Body of pancreas (tissue), 4 donors: ENCODE measurements around the gene PRX. TPM values are rescaled to one million over a fixed set of nuclear protein-coding genes. Genes with fewer than 3 reads are reported as not detected.

Experiments used
- ATAC-seq: fragments of 150-250 bp; one replicate; pipeline ENCODE4 v1.9.1; 2016
- DNase-seq, 4 donors: peaks; one replicate each; pipeline ENCODE4 v3.0.0-alpha.2; 2019
- H3K27ac ChIP-seq, 4 donors: fragments of 200-600 bp; sonication (generic); 1 replicate in 3 of 4; 2 replicates in 1 of 4; pipeline versions ENCODE4 v1.5.1 to v1.6.1; 2016 to 2019; ENCODE audit warnings: mild to moderate bottlenecking in 1 of 4, mixed read lengths in 1 of 4, moderate library complexity in 1 of 4
- H3K27me3 ChIP-seq, 2 donors: fragments of 200-600 bp; sonication (generic); one replicate each; pipeline ENCODE4 v1.6.0; 2016; ENCODE audit warnings: mild to moderate bottlenecking in 1 of 2
- H3K36me3 ChIP-seq, 2 donors: fragments of 200-600 bp; sonication (generic); replicated peaks in 1 of 2; 2 replicates each; pipeline ENCODE4 v1.5.1; 2016; ENCODE audit warnings: low read depth in 2 of 2; ENCODE audit not compliant: insufficient read depth in 1 of 2
- H3K4me1 ChIP-seq: fragments of 200-600 bp; sonication (generic); one replicate; pipeline ENCODE4 v1.6.0; 2016
- H3K4me3 ChIP-seq, 2 donors: fragments of 200-600 bp; sonication (generic); 1 replicate in 1 of 2; 2 replicates in 1 of 2; pipeline ENCODE4 v1.5.1; 2016 to 2019
- H3K9me3 ChIP-seq, 3 donors: fragments of 200-600 bp; sonication (generic); 1 replicate in 2 of 3; 2 replicates in 1 of 3; pipeline ENCODE4 v1.5.1; 2016
- CTCF ChIP-seq, 7 experiments: fragments of 450-650 bp in 4 of 7; fragments of 200-600 bp in 3 of 7; sonication (generic) in 3 of 7; IDR thresholded peaks; one replicate each; pipeline ENCODE4 v1.5.1; 2016 to 2019; ENCODE audit warnings: antibody characterized with exemption in 7 of 7
- POLR2A ChIP-seq, 3 donors: fragments of 450-650 bp; IDR thresholded peaks; one replicate each; pipeline ENCODE4 v1.6.1; 2016; ENCODE audit warnings: antibody characterized with exemption in 3 of 3, mild to moderate bottlenecking in 2 of 3
- WGBS, 2 donors: methylation state at CpG; one replicate each; pipeline ENCODE4 v1.1.5; 2017; 5-methylcytosine and 5-hydroxymethylcytosine counted together
- intact Hi-C: fragments of 100-400 bp; cut with DNase I; formaldehyde crosslinking; loops from one replicate; pipeline ENCODE4 v1.15.1; 2023
- total RNA-seq, 2 donors: library from RNA; depleted of rRNA; stranded (reverse); fragments of >200 nt; gene quantifications; one replicate each; pipeline ENCODE4 v1.1.0, GENCODE V29; 2016

Gene PRX
- total RNA-seq, 2 donors from 2014 or later: 5.7 to 14.8 TPM

GRCh38 chr19:40389404-40390083 lies 23.6 kb downstream of the PRX start:
- Histone ChIP-seq H3K27me3 (no peaks in the 10 kb centered on the region), H3K36me3 (no peaks in the 10 kb centered on the region), H3K27ac (no peak overlapping the region), H3K4me1 (no peaks in the 10 kb centered on the region), H3K9me3 (no peaks in the 10 kb centered on the region), H3K4me3 (no peak overlapping the region)
- ATAC-seq (no peak), DNase-seq (no peak)
- TF ChIP-seq POLR2A (IDR thresholded peaks at IDR 0.05): no peak
- no peak for TF ChIP-seq CTCF (IDR thresholded peaks at IDR 0.05)
- 87 to 94% methylated on average over 9 to 33 of the region's 33 CpGs for WGBS, 2 donors
- intact Hi-C loops: no loop called here

GRCh38 chr19:40388481-40388880 lies 24.7 kb downstream of the PRX start:
- no peak for DNase-seq
- ATAC-seq: no peak
- H3K27me3 ChIP-seq: no peaks in the 10 kb centered on the region
- no peaks in the 10 kb centered on the region for H3K4me1 ChIP-seq
- H3K4me3 ChIP-seq: no peak overlapping the region
- no peak overlapping the region for H3K27ac ChIP-seq
- 60 to 67% methylated on average over 2 to 3 of the region's 3 CpGs for WGBS, 2 donors
- no peaks in the 10 kb centered on the region for H3K36me3 ChIP-seq
- intact Hi-C loops: no loop called here
- H3K9me3 ChIP-seq: no peaks in the 10 kb centered on the region
- TF ChIP-seq POLR2A (IDR thresholded peaks at IDR 0.05) (no peak), CTCF (IDR thresholded peaks at IDR 0.05) (no peak)

GRCh38 chr19:40387155-40387554 lies 26.0 kb downstream of the PRX start:
- H3K27ac ChIP-seq: no peak overlapping the region
- H3K27me3 ChIP-seq: no peaks in the 10 kb centered on the region
- intact Hi-C loops: no loop called here
- no peaks in the 10 kb centered on the region for H3K9me3 ChIP-seq
- no peak for TF ChIP-seq CTCF (IDR thresholded peaks at IDR 0.05)
- TF ChIP-seq POLR2A (IDR thresholded peaks at IDR 0.05): no peak
- H3K4me3 ChIP-seq: no peak overlapping the region
- no peak for DNase-seq
- WGBS, 2 donors: 91 to 92% methylated on average over 10 of the region's 10 CpGs
- no peaks in the 10 kb centered on the region for H3K4me1 ChIP-seq
- ATAC-seq: no peak
- no peaks in the 10 kb centered on the region for H3K36me3 ChIP-seq

GRCh38 chr19:40383668-40384248 lies 29.4 kb downstream of the PRX start:
- intact Hi-C loops: no loop called here

More at GRCh38 chr19:40383668-40384248, 29.4 kb downstream of the PRX start:
- H3K4me1 ChIP-seq: no peaks in the 10 kb centered on the region
- ATAC-seq (no peak), DNase-seq (no peak)
- 77 to 82% methylated on average over 26 to 28 of the region's 28 CpGs for WGBS, 2 donors
- no peak overlapping the region for H3K27ac ChIP-seq
- TF ChIP-seq CTCF (IDR thresholded peaks at IDR 0.05) (no peak), POLR2A (IDR thresholded peaks at IDR 0.05) (no peak)
- H3K27me3 ChIP-seq: no peaks in the 10 kb centered on the region
- H3K36me3 ChIP-seq: peaks cover 0 to 1% of the 10 kb centered on the region in 2 donors
- no peak overlapping the region for H3K4me3 ChIP-seq
- no peaks in the 10 kb centered on the region for H3K9me3 ChIP-seq
